GM12891 (cell line): Measurements from ENCODE around the gene KDM1B.

Experiments
- DNase-seq: peaks from one replicate; pipeline ENCODE4 v3.0.0; 2011; ENCODE audit warnings: low spot score; ENCODE audit not compliant: insufficient read length
- FAIRE-seq: peaks from 2 replicates; lab custom pipeline; 2011; peaks lifted over from hg19 to GRCh38; lab: Jason Lieb, UNC
- PAX5 ChIP-seq: IDR thresholded peaks from 2 replicates; pipeline ENCODE4 v1.6.1; 2011; ENCODE audit warnings: low read length, moderate library complexity, mild to moderate bottlenecking; ENCODE audit not compliant: insufficient read depth, severe bottlenecking
- POLR2A ChIP-seq: IDR thresholded peaks from 2 replicates; pipeline ENCODE4 v1.6.1; 2011; ENCODE audit warnings: low read depth, low read length, control low read depth
- POLR2AphosphoS5 ChIP-seq: IDR thresholded peaks from 2 replicates; pipeline ENCODE4 v1.6.1; 2011; ENCODE audit warnings: low read depth, low read length, control low read depth
- POU2F2 ChIP-seq: IDR thresholded peaks from 2 replicates; pipeline ENCODE4 v1.6.1; 2011; ENCODE audit warnings: low read depth, mild to moderate bottlenecking, control low read depth, low read length, moderate library complexity
- SPI1 ChIP-seq: IDR thresholded peaks from 2 replicates; pipeline ENCODE4 v1.6.1; 2011; ENCODE audit warnings: low read depth, low read length, control low read depth
- TAF1 ChIP-seq: IDR thresholded peaks from 2 replicates; pipeline ENCODE4 v1.6.1; 2011; ENCODE audit warnings: low read depth, low read length, control low read depth

KDM1B gene

DNA sequence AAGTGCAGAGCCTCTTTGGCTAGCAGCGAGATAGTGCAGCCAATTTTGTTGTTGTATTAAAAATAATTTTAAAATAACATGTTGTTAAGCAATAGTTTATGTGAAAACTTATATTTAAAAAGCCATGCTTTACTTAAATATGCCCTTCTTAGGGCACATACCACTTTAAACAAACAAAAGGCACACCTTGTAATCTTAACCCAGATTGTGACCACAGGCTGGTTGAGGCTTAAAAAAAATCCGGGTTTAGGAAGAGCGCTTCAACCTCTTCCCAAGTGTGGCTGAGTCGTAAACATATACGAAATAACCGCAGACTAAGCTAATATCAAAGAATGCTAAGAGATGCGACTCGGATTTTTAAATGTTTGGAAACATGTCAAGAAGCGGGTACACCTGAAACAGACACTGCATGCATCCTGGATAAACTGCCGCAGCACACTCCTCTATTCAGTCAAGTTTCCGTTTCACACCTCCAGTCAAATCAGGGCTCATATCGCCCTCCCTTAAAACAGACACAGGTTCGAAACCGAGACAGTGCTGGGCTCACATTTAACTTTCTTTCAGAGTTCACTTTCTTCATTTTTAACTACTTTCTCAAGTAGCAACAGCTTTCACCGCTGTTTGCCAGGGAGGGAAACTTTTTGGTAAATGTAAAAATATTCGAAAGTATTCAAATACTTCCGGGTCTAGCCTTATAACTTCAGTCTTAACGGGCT is 107.6 kb downstream of the KDM1B start:
- FAIRE-seq = peak; percentile 84
- 0 out of 2 replicates have a peak, but pooled peaks have one; percentile 57 for TF ChIP-seq TAF1
- TF ChIP-seq POU2F2 = peak; percentile 54; the same call in 1 of the 2 replicates
- peak; percentile 79 for TF ChIP-seq POLR2AphosphoS5
- TF ChIP-seq POLR2A = peak; percentile 79; the same call in 1 of the 2 replicates
- no peak for TF ChIP-seq PAX5
- peak; percentile 37 for DNase-seq

DNA sequence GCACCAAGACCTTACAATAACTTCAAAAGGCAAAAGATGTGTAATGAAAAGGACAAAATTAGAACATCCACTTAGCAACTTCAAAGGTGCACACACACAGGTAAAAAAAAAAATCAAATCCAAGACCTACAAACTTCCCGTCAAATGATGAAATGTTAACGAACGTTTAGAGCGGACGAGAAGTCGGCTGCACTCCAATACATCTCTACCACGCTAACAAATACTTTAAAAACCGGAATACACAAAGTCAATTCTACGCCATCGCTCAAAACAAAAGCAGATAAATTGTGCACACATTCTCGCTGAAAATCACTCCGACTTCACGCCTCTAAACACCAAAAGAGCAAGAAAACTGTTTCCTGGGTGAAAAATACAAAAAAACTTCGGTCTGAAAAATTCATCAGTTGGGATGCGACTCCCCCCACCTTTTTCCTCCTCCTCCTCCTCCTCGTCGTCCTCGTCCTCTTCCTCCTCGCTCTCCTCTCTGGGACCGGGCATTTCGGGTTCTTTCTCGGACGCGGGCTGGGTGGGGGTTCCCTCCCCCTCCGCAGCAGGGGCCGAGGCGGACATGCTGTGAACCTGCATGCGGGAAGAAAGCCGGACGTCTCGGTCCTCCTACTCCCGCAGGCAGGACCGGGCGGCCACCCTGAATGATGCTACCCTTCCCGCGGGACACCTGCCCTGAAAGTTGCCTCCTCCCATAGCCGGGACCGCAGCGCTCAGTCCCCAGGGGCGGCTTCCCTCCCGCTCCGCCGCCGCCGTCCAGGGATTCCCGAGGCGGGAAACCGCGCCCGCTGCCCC is 108.4 kb downstream of the KDM1B start:
- FAIRE-seq (peak; percentile 5), DNase-seq (peak; percentile 12)
- TF ChIP-seq POLR2AphosphoS5 (peak; percentile 45; the same call in 1 of the 2 replicates), PAX5 (no peak)

DNA sequence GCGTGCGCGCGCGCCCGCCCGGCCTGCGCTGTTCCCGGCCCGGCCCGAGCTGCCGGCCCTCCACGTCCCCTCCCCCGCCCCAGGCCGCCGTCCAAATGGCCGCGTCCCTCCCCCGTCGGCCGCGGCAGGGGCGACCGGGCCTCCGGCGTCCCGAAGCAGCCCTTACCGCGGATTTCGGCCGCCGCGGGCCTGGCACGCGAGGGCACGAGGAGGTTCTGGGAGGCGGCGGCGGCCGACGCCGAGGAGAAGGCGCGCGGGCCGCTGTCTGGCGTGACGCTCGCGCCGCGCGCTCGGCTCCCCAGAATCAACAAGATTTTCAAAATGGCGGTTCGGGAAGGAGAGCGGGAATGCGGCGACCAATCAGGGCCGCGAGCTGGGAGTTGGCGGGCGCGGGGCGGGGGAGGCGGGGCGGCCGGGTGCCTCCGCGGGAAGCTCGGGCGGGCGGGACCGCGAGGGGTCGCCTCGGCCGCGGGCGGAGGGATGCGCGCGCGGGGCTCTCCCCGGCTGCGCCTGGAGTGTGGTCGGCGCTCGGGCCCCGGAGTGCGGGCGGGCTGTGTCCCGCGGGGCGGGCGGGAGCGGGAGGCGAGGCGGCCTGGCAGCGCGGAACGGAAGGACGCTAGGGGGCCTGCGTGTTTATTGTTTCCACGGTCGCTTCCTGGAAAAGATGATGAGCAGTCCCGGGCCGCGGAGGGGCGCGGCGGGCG is 109.1 kb downstream of the KDM1B start, which contains the start of gene DEK:
Gene DEK, minus strand, starts transcription at position 312 of the 704 bp plus-strand sequence. CDS start 543 bp downstream, outside the sequence.
- DNase-seq = peak; percentile 57
- TF ChIP-seq PAX5 = no peak
- TF ChIP-seq TAF1 = no peak
- TF ChIP-seq POU2F2 = no peak
- no peak; the same call in 1 of the 2 replicates for TF ChIP-seq POLR2A
- no peak for TF ChIP-seq SPI1
- no peak for TF ChIP-seq POLR2AphosphoS5
- no peak for FAIRE-seq

DNA sequence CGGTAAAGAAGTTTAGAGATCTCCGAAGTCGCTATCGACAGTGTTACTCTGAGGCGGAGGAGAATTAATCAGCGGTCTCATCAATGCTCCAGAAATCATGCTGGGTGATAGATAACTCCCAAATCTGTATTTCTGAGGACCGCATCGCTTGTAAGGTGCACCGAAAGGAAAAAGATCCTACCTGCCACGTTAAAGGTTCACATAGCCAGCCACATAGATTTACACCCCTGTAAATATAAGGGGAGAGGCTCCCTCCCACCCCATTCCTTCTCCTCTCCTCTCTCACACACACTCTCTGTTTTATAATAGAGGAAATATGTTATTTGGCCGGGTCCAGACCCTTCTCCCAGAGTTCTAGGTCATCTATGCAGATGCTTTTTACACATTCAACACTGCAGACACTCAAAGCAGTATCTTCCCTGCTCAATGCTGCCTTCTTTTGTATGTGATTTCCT is 109.7 kb downstream of the KDM1B start:
- TF ChIP-seq TAF1 = no peak
- TF ChIP-seq POLR2A = no peak; the same call in 1 of the 2 replicates
- no peak for TF ChIP-seq SPI1
- no peak for TF ChIP-seq POLR2AphosphoS5
- no peak for TF ChIP-seq PAX5
- DNase-seq (no peak), FAIRE-seq (peak; percentile 33)

DNA sequence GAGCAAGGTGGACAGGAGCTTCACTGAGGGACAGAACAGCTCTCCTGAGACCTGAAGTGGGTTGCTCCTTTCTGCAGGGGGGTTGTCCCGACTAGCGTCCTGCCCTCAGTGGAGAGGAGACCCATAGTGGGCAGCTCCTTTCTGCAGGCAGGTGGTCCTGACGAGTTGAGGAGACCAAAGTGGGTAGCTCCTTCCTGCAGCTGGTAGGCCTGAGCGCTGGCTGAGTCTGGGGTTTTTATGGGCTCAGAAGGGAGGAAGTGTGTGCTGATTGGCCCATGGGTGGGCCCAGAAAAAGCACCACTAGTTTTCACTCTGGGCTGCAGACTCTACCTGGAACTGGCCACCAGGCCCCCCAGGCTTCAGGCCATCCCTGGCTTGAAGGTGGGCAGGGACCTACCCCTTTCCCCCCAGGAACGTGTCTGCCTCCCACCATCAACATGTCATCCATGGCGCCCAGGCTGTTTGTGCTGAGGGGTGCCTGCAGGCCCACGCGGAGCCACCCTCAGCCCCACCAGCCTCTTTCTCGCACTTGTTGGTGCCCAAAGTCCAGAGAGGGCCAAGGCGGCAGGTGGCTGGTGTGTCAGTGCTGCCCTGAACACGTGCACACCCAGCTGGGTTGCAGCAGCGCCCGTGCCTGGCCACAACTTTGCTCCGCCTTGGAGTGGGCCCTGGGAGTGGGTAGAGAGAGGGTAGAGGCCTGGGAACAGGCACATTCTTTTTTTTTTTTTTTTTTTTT is 110.7 kb downstream of the KDM1B start:
- no peak for FAIRE-seq

DNA sequence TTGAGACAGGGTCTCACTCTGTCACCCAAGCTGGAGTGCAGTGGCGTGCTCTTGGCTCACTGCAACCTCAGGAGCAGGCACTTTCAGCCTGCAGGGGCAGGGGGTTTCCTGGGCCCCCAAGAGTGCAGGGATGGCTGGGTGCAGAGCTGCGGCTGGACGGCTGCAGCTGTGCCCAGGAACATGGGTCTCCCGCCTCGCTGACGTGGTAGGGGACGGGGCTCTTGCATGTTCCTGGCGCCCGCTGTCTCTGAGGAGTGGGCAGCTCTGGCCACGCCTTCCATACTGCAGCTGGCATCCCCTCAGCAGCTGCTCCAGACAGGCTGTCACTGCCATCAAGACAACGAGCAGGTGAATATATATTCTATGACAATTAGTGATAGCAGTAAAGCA is 111.3 kb downstream of the KDM1B start:
- TF ChIP-seq POU2F2 (no peak), SPI1 (no peak), POLR2AphosphoS5 (no peak), TAF1 (no peak), POLR2A (no peak), PAX5 (no peak)
- DNase-seq = no peak
- no peak for FAIRE-seq

More for the DNA sequence above, 110.7 kb downstream of the KDM1B start:
- TF ChIP-seq POU2F2 (no peak), SPI1 (no peak), POLR2AphosphoS5 (no peak), POLR2A (no peak), PAX5 (no peak), TAF1 (no peak)
- no peak for DNase-seq

DNA sequence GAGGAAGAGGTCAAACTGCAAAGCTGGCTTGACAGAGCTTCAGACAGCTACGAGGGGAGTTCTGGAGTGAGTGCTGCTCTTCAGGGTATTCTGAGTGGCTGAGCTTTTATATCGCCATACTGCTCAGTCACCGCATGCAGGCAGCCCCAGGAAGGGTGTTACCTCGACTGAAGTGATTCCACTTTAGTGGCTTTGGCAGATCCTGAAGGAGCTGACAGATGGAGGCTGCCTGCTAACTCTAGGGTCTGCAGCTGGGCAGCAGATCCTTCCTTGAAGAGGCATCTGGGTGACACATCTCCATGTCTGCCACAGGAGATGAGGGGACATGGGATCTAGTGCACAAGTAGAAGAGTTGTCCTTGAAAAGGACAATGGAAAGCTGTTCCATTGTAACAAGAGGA is 112.8 kb downstream of the KDM1B start:
- DNase-seq (no peak), FAIRE-seq (no peak)
- TF ChIP-seq TAF1 = no peak
- no peak for TF ChIP-seq POLR2A
- no peak for TF ChIP-seq SPI1
- TF ChIP-seq POLR2AphosphoS5 = no peak
- TF ChIP-seq POU2F2 = no peak
- no peak for TF ChIP-seq PAX5

DNA sequence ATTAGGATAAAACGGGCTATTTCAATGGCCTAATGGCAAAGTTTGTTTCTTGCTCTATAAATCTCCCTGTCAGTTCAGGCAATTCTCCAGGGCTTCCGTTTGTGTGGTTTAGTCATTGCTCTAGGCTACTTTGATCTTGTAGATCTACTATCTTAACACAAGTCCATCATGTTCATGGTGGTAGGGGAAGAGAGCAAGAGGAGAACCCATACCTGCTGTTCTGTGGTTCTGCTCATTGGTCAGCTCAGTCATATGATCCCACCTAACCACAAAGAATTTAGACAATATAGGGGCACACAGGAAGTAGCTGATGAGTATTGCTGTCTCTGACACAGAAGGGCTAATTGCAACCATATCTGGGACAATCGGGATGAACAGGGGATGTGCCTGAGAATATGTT is 114.0 kb downstream of the KDM1B start:
- FAIRE-seq (peak; percentile 43), DNase-seq (peak; percentile 37)

More for the DNA sequence above, 114.0 kb downstream of the KDM1B start:
- TF ChIP-seq SPI1 (no peak), POU2F2 (no peak), POLR2AphosphoS5 (no peak), TAF1 (no peak), POLR2A (no peak), PAX5 (no peak)
